ENCODE measurements around the gene LHFPL3.

- TF ChIP-seq CTCF (IDR thresholded peaks at IDR 0.05) (no peak), POLR2A (IDR thresholded peaks at IDR 0.05) (no peak)
Measured at GRCh38 chr7:104530251-104530650, 201.8 kb downstream of the LHFPL3 start.
